HepG2 (cell line): Measurements from ENCODE around the gene CDK2AP2. TPM values are rescaled to one million over a fixed set of nuclear protein-coding genes. Genes with fewer than 3 reads are reported as not detected.

ENCODE experiments used
- ARID3A ChIP-seq: IDR thresholded peaks from 2 replicates; pipeline ENCODE4 v1.6.1; 2012; ENCODE audit warnings: low read depth, low read length, improper control_type of control experiment
- ARNTL ChIP-seq: sonication (generic); formaldehyde crosslinking; IDR thresholded peaks from 2 replicates; pipeline ENCODE4 v1.4.0; 2020; ENCODE audit warnings: mild to moderate bottlenecking, missing genetic modification reagents
- CREB1 ChIP-seq, 2 experiments: fragments of 450-650 bp in 1 of 2; IDR thresholded peaks; 2 replicates each; pipeline ENCODE4 v1.6.1; 2016 to 2017; ENCODE audit warnings: control low read depth in 1 of 2, mild to moderate bottlenecking in 1 of 2, missing compliant biosample characterization in 1 of 2, missing genetic modification characterization in 1 of 2
- FOSL2 ChIP-seq: sonication (generic); formaldehyde crosslinking; IDR thresholded peaks from 2 replicates; pipeline ENCODE4 v1.4.0; 2020; ENCODE audit warnings: missing genetic modification reagents
- FOXA1 ChIP-seq, 2 experiments: fragments of 450-650 bp in 1 of 2; sonication (generic) in 1 of 2; formaldehyde crosslinking in 1 of 2; IDR thresholded peaks; 2 replicates each; pipeline versions ENCODE4 v1.4.0 to v1.6.1; 2016 to 2020; ENCODE audit warnings: missing genetic modification reagents in 1 of 2
- FOXO4 ChIP-seq: sonication (generic); formaldehyde crosslinking; conservative IDR thresholded peaks from 2 replicates; pipeline ENCODE4 v1.8.1; 2023; ENCODE audit warnings: missing genetic modification reagents
- GTF2F1 ChIP-seq: fragments of 150-350 bp; IDR thresholded peaks from 2 replicates; pipeline ENCODE4 v1.6.1; 2014; ENCODE audit warnings: low read length
- HBP1 ChIP-seq: IDR thresholded peaks from 2 replicates; pipeline ENCODE4 v1.6.1; 2016; ENCODE audit warnings: low read depth, control low read depth
- KLF16 ChIP-seq, 2 experiments: sonication (generic) in 1 of 2; formaldehyde crosslinking in 1 of 2; IDR thresholded peaks; 2 replicates each; pipeline versions ENCODE4 v1.6.1 to v1.8.0; 2016 to 2023; ENCODE audit warnings: missing genetic modification reagents in 2 of 2, missing compliant biosample characterization in 1 of 2
- MED13 ChIP-seq: sonication (generic); formaldehyde crosslinking; IDR thresholded peaks from 2 replicates; pipeline ENCODE4 v1.5.0; 2020; ENCODE audit warnings: missing genetic modification reagents
- MYC ChIP-seq: sonication (generic); formaldehyde crosslinking; IDR thresholded peaks from 2 replicates; pipeline ENCODE4 v1.9.0; 2021; ENCODE audit warnings: missing genetic modification reagents, borderline replicate concordance
- TFAP4 ChIP-seq: sonication (generic); IDR thresholded peaks from 2 replicates; pipeline ENCODE4 v1.6.1; 2016; ENCODE audit warnings: low read depth, borderline replicate concordance
- TIGD3 ChIP-seq: sonication (generic); formaldehyde crosslinking; IDR thresholded peaks from 2 replicates; pipeline ENCODE4 v1.5.1; 2020; ENCODE audit warnings: mild to moderate bottlenecking, missing genetic modification reagents, borderline replicate concordance
- TMF1 ChIP-seq: sonication (generic); formaldehyde crosslinking; IDR thresholded peaks from 2 replicates; pipeline ENCODE4 v1.8.1; 2022; ENCODE audit warnings: low read depth, missing genetic modification reagents
- ZFP36L1 ChIP-seq: sonication (generic); formaldehyde crosslinking; IDR thresholded peaks from 2 replicates; pipeline ENCODE4 v1.8.0; 2022; ENCODE audit warnings: mild to moderate bottlenecking, missing genetic modification reagents, moderate library complexity
- ZNF205 ChIP-seq: IDR thresholded peaks from 2 replicates; pipeline ENCODE4 v1.6.1; 2018; ENCODE audit warnings: missing biosample characterization, missing genetic modification reagents
- ZNF251 ChIP-seq: sonication (generic); formaldehyde crosslinking; IDR thresholded peaks from 2 replicates; pipeline ENCODE4 v1.9.0; 2021; ENCODE audit warnings: mild to moderate bottlenecking, missing genetic modification reagents
- ZNF580 ChIP-seq: IDR thresholded peaks from 2 replicates; pipeline ENCODE4 v1.6.1; 2016; ENCODE audit warnings: low read depth, borderline replicate concordance
- ZNF619 ChIP-seq: sonication (generic); formaldehyde crosslinking; IDR thresholded peaks from 2 replicates; pipeline ENCODE4 v1.4.0; 2020; ENCODE audit warnings: mild to moderate bottlenecking, missing genetic modification reagents
- ZNF724P ChIP-seq: sonication (generic); formaldehyde crosslinking; IDR thresholded peaks from 2 replicates; pipeline ENCODE4 v1.8.0; 2022; ENCODE audit warnings: missing genetic modification reagents, borderline replicate concordance
- ZNF749 ChIP-seq: sonication (generic); formaldehyde crosslinking; IDR thresholded peaks from 2 replicates; pipeline ENCODE4 v1.8.0; 2022; ENCODE audit warnings: mild to moderate bottlenecking, missing genetic modification reagents, moderate library complexity, borderline replicate concordance
- polyA plus RNA-seq, 8 experiments: library from polyadenylated mRNA; depleted of rRNA in 3 of 8; stranded (reverse) in 7 of 8; unstranded in 1 of 8; fragments of >200 nt; fragmentation: Illumina TruSeq in 4 of 8; extraction: Trizol in 4 of 8; gene quantifications; 2 replicates each; pipeline versions ENCODE4 v1.2.1 to v1.2.3, GENCODE V29; 2011 to 2016; ENCODE audit warnings: low read depth in 4 of 8, missing spikeins in 1 of 8, mixed read lengths in 1 of 8; ENCODE audit not compliant: insufficient read depth in 1 of 8
- total RNA-seq, 5 experiments: library from RNA; depleted of rRNA; stranded (reverse); fragments of >200 nt; fragmentation: Illumina TruSeq; extraction: Trizol; gene quantifications; 2 replicates each; pipeline ENCODE4 v1.2.3, GENCODE V29; 2016; ENCODE audit warnings: low read depth in 1 of 5

Gene CDK2AP2
- total and polyA plus RNA-seq, 2 of the 13 experiments (the other 11 are each of a cell fraction or from before 2014, with no cell fraction given) = 15.0 to 23.2 TPM

GRCh38 chr11:67468759-67469507 is 39.0 kb downstream of the CDK2AP2 start, which contains the start of gene TMEM134 (continued):
- TF ChIP-seq GTF2F1 (0 out of 2 replicates have a peak, but pooled peaks have one; percentile 42), ZNF205 (CRISPR knock-in tag) (peak; percentile 53; the same call in 1 of the 2 replicates), TFAP4 (peak; percentile 21; the same call in 1 of the 2 replicates), FOSL2 (CRISPR knock-in tag) (peak; percentile 38), ZNF749 (no peak; the same call in 1 of the 2 replicates), ZNF619 (CRISPR knock-in tag) (no peak), CREB1 (IDR thresholded peaks at IDR 0.05) (peak; percentile 70), CREB1 (CRISPR knock-in tag; IDR thresholded peaks at IDR 0.05) (no peak), ZNF580 (CRISPR knock-in tag) (0 out of 2 replicates have a peak, but pooled peaks have one; percentile 22), ZNF251 (CRISPR knock-in tag) (no peak), FOXA1 (IDR thresholded peaks at IDR 0.05) (no peak), FOXA1 (CRISPR knock-in tag; IDR thresholded peaks at IDR 0.05) (no peak), ZNF724P (CRISPR knock-in tag) (no peak; the same call in 1 of the 2 replicates), HBP1 (CRISPR knock-in tag) (no peak), ARNTL (peak; percentile 86), KLF16 (CRISPR knock-in tag; IDR thresholded peaks at IDR 0.05) (peak in 1 of 2 experiments; percentile 77; a peak in 2 of 4 replicates), FOXO4 (0 out of 2 replicates have a peak, but pooled peaks have one; percentile 39), MED13 (peak; percentile 15; the same call in 1 of the 2 replicates), ARID3A (no peak), TMF1 (CRISPR knock-in tag) (no peak), TIGD3 (no peak), MYC (peak; percentile 77), ZFP36L1 (CRISPR knock-in tag) (peak; percentile 83; the same call in 1 of the 2 replicates)
